GM21423 (cell line): Measurements from ENCODE around the gene AUTS2.
"Not testable (repeated sequence)": the region's sequence is repeated elsewhere in the genome, so short reads cannot be mapped to it uniquely, and the experiment has no call there.

ENCODE experiments used
- ATAC-seq: cut with Tn5 transposase; IDR thresholded peaks from one replicate; pipeline ENCODE4 v1.9.1; 2021; ENCODE audit warnings: mild to moderate bottlenecking, moderate library complexity; ENCODE audit not compliant: unreplicated experiment

The AUTS2 gene

GRCh38 chr7:70574970-70575799 is 976.9 kb downstream of the AUTS2 start:
- no peak for ATAC-seq

GRCh38 chr7:70577078-70577477 is 978.8 kb downstream of the AUTS2 start:
- no peak for ATAC-seq

- ATAC-seq = no peak
Observed at GRCh38 chr7:70578131-70578530, 979.9 kb downstream of the AUTS2 start.

GRCh38 chr7:70579397-70580097 is 981.3 kb downstream of the AUTS2 start:
- ATAC-seq = no peak

- no peak for ATAC-seq
Observed at GRCh38 chr7:70580161-70580560, 981.9 kb downstream of the AUTS2 start.

GRCh38 chr7:70582927-70583895 is 984.9 kb downstream of the AUTS2 start:
- no peak for ATAC-seq

- ATAC-seq = no peak
Observed at GRCh38 chr7:70583965-70584883, 985.9 kb downstream of the AUTS2 start.

- no peak for ATAC-seq
Observed at GRCh38 chr7:70585071-70585470, 986.8 kb downstream of the AUTS2 start.

- ATAC-seq = no peak
Observed at GRCh38 chr7:70586822-70587221, 988.5 kb downstream of the AUTS2 start.

- no peak for ATAC-seq
Observed at GRCh38 chr7:70587739-70588138, 989.5 kb downstream of the AUTS2 start.

- ATAC-seq = no peak
Observed at GRCh38 chr7:70588191-70588921, 990.1 kb downstream of the AUTS2 start.

- no peak for ATAC-seq
Observed at GRCh38 chr7:70589010-70589409, 990.7 kb downstream of the AUTS2 start.

GRCh38 chr7:70589590-70589989 is 991.3 kb downstream of the AUTS2 start:
- no peak for ATAC-seq

- ATAC-seq = no peak
Observed at GRCh38 chr7:70590126-70590854, 992.0 kb downstream of the AUTS2 start.

- no peak for ATAC-seq
Observed at GRCh38 chr7:70591643-70592042, 993.4 kb downstream of the AUTS2 start.

- no peak for ATAC-seq
Observed at GRCh38 chr7:70592171-70592570, 993.9 kb downstream of the AUTS2 start.

- ATAC-seq = no peak
Observed at GRCh38 chr7:70594170-70594569, 995.9 kb downstream of the AUTS2 start.

GRCh38 chr7:70594885-70595284 is 996.6 kb downstream of the AUTS2 start:
- not testable (repeated sequence) for ATAC-seq

GRCh38 chr7:70595370-70595754 is 997.1 kb downstream of the AUTS2 start:
- no peak for ATAC-seq
